ENCODE results near the gene SHB.

SHB gene

GRCh38 chr9:38092656-38093055 is 23.6 kb upstream of the SHB start:
- no peak overlapping the region for H3K27ac Mint-ChIP-seq

GRCh38 chr9:38092200-38092524 is 23.1 kb upstream of the SHB start:
- Mint-ChIP-seq H3K27ac (no peak overlapping the region), H3K36me3 (ENCODE audit: low read depth) (no peaks in the 10 kb centered on the region), H3K4me1 (ENCODE audit: low read depth) (no peaks in the 10 kb centered on the region)

More at GRCh38 chr9:38092656-38093055, 23.6 kb upstream of the SHB start:
- Mint-ChIP-seq H3K36me3 (ENCODE audit: low read depth) (no peaks in the 10 kb centered on the region), H3K4me1 (ENCODE audit: low read depth) (no peaks in the 10 kb centered on the region), H3K27me3 (no peaks in the 10 kb centered on the region), H3K4me3 (no peak overlapping the region), H3K9me3 (no peaks in the 10 kb centered on the region)

GRCh38 chr9:38091310-38092199 is 22.5 kb upstream of the SHB start:
- no peak overlapping the region for H3K4me3 Mint-ChIP-seq
- no peak overlapping the region for H3K27ac Mint-ChIP-seq
- H3K4me1 Mint-ChIP-seq (ENCODE audit: low read depth) = no peaks in the 10 kb centered on the region
- H3K36me3 Mint-ChIP-seq (ENCODE audit: low read depth) = no peaks in the 10 kb centered on the region
- H3K9me3 Mint-ChIP-seq = no peaks in the 10 kb centered on the region
- H3K27me3 Mint-ChIP-seq = no peaks in the 10 kb centered on the region

More at GRCh38 chr9:38092200-38092524, 23.1 kb upstream of the SHB start:
- no peaks in the 10 kb centered on the region for H3K27me3 Mint-ChIP-seq
- H3K9me3 Mint-ChIP-seq = no peaks in the 10 kb centered on the region
- H3K4me3 Mint-ChIP-seq = no peak overlapping the region

- Mint-ChIP-seq H3K4me3 (no peak overlapping the region), H3K27me3 (no peaks in the 10 kb centered on the region), H3K4me1 (ENCODE audit: low read depth) (no peaks in the 10 kb centered on the region), H3K36me3 (ENCODE audit: low read depth) (no peaks in the 10 kb centered on the region), H3K9me3 (no peaks in the 10 kb centered on the region), H3K27ac (no peak overlapping the region)
These were observed 21.1 kb upstream of the SHB start for GRCh38 chr9:38090170-38090569.

- H3K4me3 Mint-ChIP-seq = no peak overlapping the region
- no peaks in the 10 kb centered on the region for H3K4me1 Mint-ChIP-seq (ENCODE audit: low read depth)
- peaks cover 4% of the 10 kb centered on the region for H3K27me3 Mint-ChIP-seq
- no peak overlapping the region for H3K27ac Mint-ChIP-seq
- H3K36me3 Mint-ChIP-seq (ENCODE audit: low read depth) = no peaks in the 10 kb centered on the region
- no peaks in the 10 kb centered on the region for H3K9me3 Mint-ChIP-seq
These were observed 20.5 kb upstream of the SHB start for GRCh38 chr9:38089387-38090165.

GRCh38 chr9:38088006-38088925 is 19.2 kb upstream of the SHB start:
- peaks cover 6% of the 10 kb centered on the region for H3K27me3 Mint-ChIP-seq
- no peaks in the 10 kb centered on the region for H3K36me3 Mint-ChIP-seq (ENCODE audit: low read depth)
- no peak overlapping the region for H3K4me3 Mint-ChIP-seq
- H3K4me1 Mint-ChIP-seq (ENCODE audit: low read depth) = no peaks in the 10 kb centered on the region
- no peaks in the 10 kb centered on the region for H3K9me3 Mint-ChIP-seq
- no peak overlapping the region for H3K27ac Mint-ChIP-seq

GRCh38 chr9:38086496-38086895 is 17.5 kb upstream of the SHB start:
- H3K4me1 Mint-ChIP-seq (ENCODE audit: low read depth) = no peaks in the 10 kb centered on the region
- no peak overlapping the region for H3K4me3 Mint-ChIP-seq
- no peaks in the 10 kb centered on the region for H3K36me3 Mint-ChIP-seq (ENCODE audit: low read depth)
- peaks cover 6% of the 10 kb centered on the region for H3K27me3 Mint-ChIP-seq
- no peaks in the 10 kb centered on the region for H3K9me3 Mint-ChIP-seq
- H3K27ac Mint-ChIP-seq = no peak overlapping the region

GRCh38 chr9:38085308-38085707 is 16.3 kb upstream of the SHB start:
- Mint-ChIP-seq H3K27me3 (peaks cover 6% of the 10 kb centered on the region), H3K27ac (no peak overlapping the region), H3K9me3 (no peaks in the 10 kb centered on the region), H3K36me3 (ENCODE audit: low read depth) (no peaks in the 10 kb centered on the region), H3K4me3 (no peak overlapping the region), H3K4me1 (ENCODE audit: low read depth) (no peaks in the 10 kb centered on the region)

- Mint-ChIP-seq H3K36me3 (ENCODE audit: low read depth) (no peaks in the 10 kb centered on the region), H3K4me1 (ENCODE audit: low read depth) (no peaks in the 10 kb centered on the region), H3K27me3 (peaks cover 10% of the 10 kb centered on the region), H3K9me3 (no peaks in the 10 kb centered on the region), H3K27ac (no peak overlapping the region), H3K4me3 (no peak overlapping the region)
These were observed 15.5 kb upstream of the SHB start for GRCh38 chr9:38084556-38084880.

GRCh38 chr9:38083858-38084555 is 15.0 kb upstream of the SHB start:
- Mint-ChIP-seq H3K27ac (no peak overlapping the region), H3K4me1 (ENCODE audit: low read depth) (no peaks in the 10 kb centered on the region), H3K27me3 (peaks cover 15% of the 10 kb centered on the region), H3K4me3 (no peak overlapping the region), H3K9me3 (no peaks in the 10 kb centered on the region), H3K36me3 (ENCODE audit: low read depth) (no peaks in the 10 kb centered on the region)

GRCh38 chr9:38082446-38083287 is 13.6 kb upstream of the SHB start:
- no peaks in the 10 kb centered on the region for H3K4me1 Mint-ChIP-seq (ENCODE audit: low read depth)

GRCh38 chr9:38081356-38082108 is 12.5 kb upstream of the SHB start:
- no peaks in the 10 kb centered on the region for H3K4me1 Mint-ChIP-seq (ENCODE audit: low read depth)
- H3K36me3 Mint-ChIP-seq (ENCODE audit: low read depth) = no peaks in the 10 kb centered on the region
- no peaks in the 10 kb centered on the region for H3K9me3 Mint-ChIP-seq
- H3K4me3 Mint-ChIP-seq = no peak overlapping the region
- H3K27me3 Mint-ChIP-seq = peaks cover 33% of the 10 kb centered on the region
- no peak overlapping the region for H3K27ac Mint-ChIP-seq

More at GRCh38 chr9:38082446-38083287, 13.6 kb upstream of the SHB start:
- peaks cover 22% of the 10 kb centered on the region for H3K27me3 Mint-ChIP-seq
- no peak overlapping the region for H3K4me3 Mint-ChIP-seq
- no peak overlapping the region for H3K27ac Mint-ChIP-seq
- no peaks in the 10 kb centered on the region for H3K36me3 Mint-ChIP-seq (ENCODE audit: low read depth)
- H3K9me3 Mint-ChIP-seq = no peaks in the 10 kb centered on the region

GRCh38 chr9:38079461-38080031 is 10.5 kb upstream of the SHB start:
- Mint-ChIP-seq H3K4me1 (ENCODE audit: low read depth) (no peaks in the 10 kb centered on the region), H3K36me3 (ENCODE audit: low read depth) (no peaks in the 10 kb centered on the region), H3K9me3 (no peaks in the 10 kb centered on the region), H3K4me3 (no peak overlapping the region), H3K27me3 (peaks cover 35% of the 10 kb centered on the region), H3K27ac (no peak overlapping the region)

Data from stimulated activated naive CD8-positive, alpha-beta T cell treated with anti-CD3 and anti-CD28 coated beads, Interleukin-15, Interleukin-2, amounts not matched to agents 100 ng/mL and 50 ng/mL, for 24 hours (primary cell).